GM23338 (cell line): ENCODE results near the gene ARHGAP9. TPM values are rescaled to one million over a fixed set of nuclear protein-coding genes. Genes with fewer than 3 reads are reported as not detected.
"Not testable (repeated sequence)": the region's sequence is repeated elsewhere in the genome, so short reads cannot be mapped to it uniquely, and the experiment has no call there.

Source experiments
- ATAC-seq: fragments of 200-7000 bp; cut with Tn5 transposase; 3 replicates; pipeline ENCODE4 v1.9.1; 2020
- DNase-seq: peaks from one replicate; pipeline ENCODE4 v3.0.0-alpha.2; 2015; ENCODE audit warnings: low spot score
- H2AFZ ChIP-seq: fragments of 200-600 bp; sonication (generic); 2 replicates; pipeline ENCODE4 v1.8.0; 2016; ENCODE audit warnings: antibody characterized with exemption, mild to moderate bottlenecking, moderate library complexity
- H3F3A ChIP-seq: fragments of 200-600 bp; sonication (generic); replicated peaks from 2 replicates; pipeline ENCODE4 v1.8.0; 2017; ENCODE audit warnings: antibody characterized with exemption, mixed run types, low read depth
- H3K27ac ChIP-seq: fragments of 200-600 bp; sonication (generic); 2 replicates; pipeline ENCODE4 v1.6.1; 2016; ENCODE audit warnings: low read depth
- H3K27me3 ChIP-seq: fragments of 200-600 bp; sonication (generic); 2 replicates; pipeline ENCODE4 v1.8.0; 2016; ENCODE audit warnings: mild to moderate bottlenecking, mixed run types, moderate library complexity; ENCODE audit not compliant: insufficient read depth
- H3K36me3 ChIP-seq: fragments of 200-600 bp; sonication (generic); 2 replicates; pipeline ENCODE4 v1.8.0; 2016; ENCODE audit warnings: mild to moderate bottlenecking; ENCODE audit not compliant: insufficient read depth
- H3K4me1 ChIP-seq: fragments of 200-600 bp; sonication (generic); 2 replicates; pipeline ENCODE4 v1.8.0; 2016; ENCODE audit warnings: mild to moderate bottlenecking, moderate library complexity; ENCODE audit not compliant: insufficient read depth
- H3K4me2 ChIP-seq: fragments of 200-600 bp; sonication (generic); 2 replicates; pipeline ENCODE4 v1.7.1; 2017; ENCODE audit warnings: mixed run types
- H3K4me3 ChIP-seq: fragments of 200-600 bp; sonication (generic); 2 replicates; pipeline ENCODE4 v1.6.1; 2016; ENCODE audit warnings: mixed run types
- H3K79me2 ChIP-seq: fragments of 200-600 bp; sonication (generic); replicated peaks from 2 replicates; pipeline ENCODE4 v1.8.0; 2017; ENCODE audit warnings: mild to moderate bottlenecking; ENCODE audit not compliant: insufficient read depth
- H3K9me2 ChIP-seq: fragments of 200-600 bp; sonication (generic); 2 replicates; pipeline ENCODE4 v1.8.0; 2017; ENCODE audit not compliant: insufficient read depth
- H4K20me1 ChIP-seq: fragments of 200-600 bp; sonication (generic); replicated peaks from 2 replicates; pipeline ENCODE4 v1.8.0; 2017; ENCODE audit warnings: mild to moderate bottlenecking; ENCODE audit not compliant: insufficient read depth
- H3K27ac Mint-ChIP-seq: 2 replicates; pipeline ENCODE4 v1.8.0; 2020; ENCODE audit warnings: inconsistent platforms, mild to moderate bottlenecking, moderate library complexity, mixed read lengths
- H3K27me3 Mint-ChIP-seq: 3 replicates; pipeline ENCODE4 v1.8.0; 2022; ENCODE audit warnings: low read depth, mild to moderate bottlenecking, moderate library complexity, mixed read lengths, inconsistent platforms; ENCODE audit not compliant: insufficient read depth, poor library complexity
- H3K36me3 Mint-ChIP-seq: 3 replicates; pipeline ENCODE4 v1.8.0; 2021; ENCODE audit warnings: low read depth, mild to moderate bottlenecking, inconsistent platforms, moderate library complexity, mixed read lengths
- H3K4me1 Mint-ChIP-seq: 3 replicates; pipeline ENCODE4 v1.8.0; 2020; ENCODE audit warnings: mild to moderate bottlenecking, inconsistent platforms, mixed read lengths
- H3K4me3 Mint-ChIP-seq: 3 replicates; pipeline ENCODE4 v1.8.0; 2021; ENCODE audit warnings: moderate library complexity, mild to moderate bottlenecking, inconsistent platforms, mixed read lengths
- H3K9me3 Mint-ChIP-seq: 3 replicates; pipeline ENCODE4 v1.8.0; 2020; ENCODE audit warnings: moderate library complexity, mild to moderate bottlenecking, inconsistent platforms, mixed read lengths
- CREB1 ChIP-seq: fragments of 250-450 bp; sonication (Bioruptor Pico); IDR thresholded peaks from 2 replicates; pipeline ENCODE4 v1.5.0; 2020; ENCODE audit warnings: low read depth, mild to moderate bottlenecking, moderate library complexity
- CTCF ChIP-seq, 2 experiments: fragments of 200-600 bp in 1 of 2; sonication (generic) in 1 of 2; conservative IDR thresholded peaks; 2 replicates each; pipeline versions ENCODE4 v1.5.1 to v1.6.1; 2016 to 2017; ENCODE audit warnings: antibody characterized with exemption in 2 of 2, low read depth in 2 of 2, mild to moderate bottlenecking in 2 of 2, moderate library complexity in 1 of 2
- ETS1 ChIP-seq: IDR thresholded peaks from 2 replicates; pipeline ENCODE4 v1.6.1; 2016; ENCODE audit warnings: antibody characterized with exemption
- EZH2phosphoT487 ChIP-seq: fragments of 200-600 bp; sonication (generic); IDR thresholded peaks from one replicate; pipeline ENCODE4 v1.8.1; 2018; ENCODE audit warnings: antibody characterized with exemption; ENCODE audit not compliant: unreplicated experiment
- JUNB ChIP-seq: IDR thresholded peaks from one replicate; pipeline ENCODE4 v1.6.1; 2016; ENCODE audit warnings: antibody characterized with exemption; ENCODE audit not compliant: unreplicated experiment
- POLR2AphosphoS5 ChIP-seq: IDR thresholded peaks from 2 replicates; pipeline ENCODE4 v1.6.1; 2016; ENCODE audit warnings: antibody characterized with exemption, low read depth
- ZNF331 ChIP-seq: fragments of 250-450 bp; sonication (Bioruptor Pico); IDR thresholded peaks from 2 replicates; pipeline ENCODE4 v1.5.0; 2020; ENCODE audit warnings: low read depth, mild to moderate bottlenecking, moderate library complexity
- ZNF462 ChIP-seq: fragments of 250-450 bp; sonication (Bioruptor Pico); IDR thresholded peaks from 2 replicates; pipeline ENCODE4 v1.5.0; 2020; ENCODE audit warnings: mild to moderate bottlenecking, moderate library complexity
- polyA plus RNA-seq: library from polyadenylated mRNA; unstranded; fragments of >200 nt; fragmentation: Nextera tagmentation; extraction: Ambion mirVana; gene quantifications from 2 replicates; pipeline ENCODE4 v1.2.1, GENCODE V29; 2016
- total RNA-seq: library from RNA; depleted of rRNA; stranded (reverse); fragments of >200 nt; shearing (Covaris generic); gene quantifications from 2 replicates; pipeline ENCODE4 v1.2.3, GENCODE V29; 2014

The ARHGAP9 gene
- total and polyA plus RNA-seq, 2 experiments from 2014 or later = 4.5 to 7.1 TPM

GRCh38 chr12:57441846-57442427 lies 37.7 kb downstream of the ARHGAP9 start (continued):
- TF ChIP-seq CTCF (conservative IDR thresholded peaks at IDR 0.05; ENCODE audit: low read depth in 2 of 2) (no peak), EZH2phosphoT487 (no peak)

- not testable (repeated sequence) for H4K20me1 ChIP-seq, H3K4me1 ChIP-seq, H3K27me3 Mint-ChIP-seq, H3K4me3 Mint-ChIP-seq, ATAC-seq, H3K36me3 Mint-ChIP-seq, H3K79me2 ChIP-seq, H3K36me3 ChIP-seq, H2AFZ ChIP-seq, H3K27me3 ChIP-seq, H3K27ac Mint-ChIP-seq, DNase-seq, H3K4me2 ChIP-seq, H3K9me2 ChIP-seq, H3K4me1 Mint-ChIP-seq, H3F3A ChIP-seq, H3K4me3 ChIP-seq, H3K27ac ChIP-seq
- peaks cover 18% of the 10 kb centered on the region for H3K9me3 Mint-ChIP-seq
Observed at GRCh38 chr12:57441393-57441792, 38.3 kb downstream of the ARHGAP9 start.

GRCh38 chr12:57439762-57440266 lies 39.9 kb downstream of the ARHGAP9 start:
- H3K36me3 ChIP-seq = no peaks in the 10 kb centered on the region
- H3K27ac Mint-ChIP-seq = no peak overlapping the region
- H3K4me1 ChIP-seq = no peaks in the 10 kb centered on the region
- no peaks in the 10 kb centered on the region for H3K27me3 ChIP-seq
- no peak overlapping the region for H3K27ac ChIP-seq
- H3K9me2 ChIP-seq = no peaks in the 10 kb centered on the region
- H3F3A ChIP-seq = no peaks in the 10 kb centered on the region
- DNase-seq (no peak), ATAC-seq (no peak)
- H4K20me1 ChIP-seq = no peaks in the 10 kb centered on the region
- no peak overlapping the region; the same call in 2 of the 3 replicates for H3K4me3 Mint-ChIP-seq
- H3K4me2 ChIP-seq = no peak overlapping the region
- H2AFZ ChIP-seq = no peak overlapping the region
- peaks cover 8% of the 10 kb centered on the region for H3K27me3 Mint-ChIP-seq
- H3K79me2 ChIP-seq = no peaks in the 10 kb centered on the region
- H3K36me3 Mint-ChIP-seq = peaks cover 10% of the 10 kb centered on the region
- H3K9me3 Mint-ChIP-seq = peaks cover 18% of the 10 kb centered on the region
- H3K4me1 Mint-ChIP-seq = no peaks in the 10 kb centered on the region; the same call in 2 of the 3 replicates
- H3K4me3 ChIP-seq = no peak overlapping the region
- no peak for TF ChIP-seq ETS1
- no peak for TF ChIP-seq JUNB
- no peak for TF ChIP-seq EZH2phosphoT487
- TF ChIP-seq CREB1 (CRISPR knock-in tag) = no peak
- no peak for TF ChIP-seq CTCF (conservative IDR thresholded peaks at IDR 0.05; ENCODE audit: low read depth in 2 of 2)
- TF ChIP-seq ZNF462 (CRISPR knock-in tag) = no peak
- no peak for TF ChIP-seq POLR2AphosphoS5
- TF ChIP-seq ZNF331 = no peak
